ENCODE data around the gene CSF2RB.

CSF2RB gene

GRCh38 chr22:36925388-36926290 lies 12.2 kb downstream of the CSF2RB start:
- Histone ChIP-seq H3K9me3 (ENCODE audit: control insufficient read depth, low read length) (no peaks in the 10 kb centered on the region), H3K36me3 (ENCODE audit: control insufficient read depth, insufficient read depth, low read length) (no peaks in the 10 kb centered on the region), H2AFZ (no peak overlapping the region), H3K27me3 (ENCODE audit: control insufficient read depth, insufficient read depth, low read length) (no peaks in the 10 kb centered on the region), H3K4me1 (no peaks in the 10 kb centered on the region), H3K9ac (no peak overlapping the region), H3K4me3 (ENCODE audit: low read depth, low read length) (no peak overlapping the region), H3K79me2 (no peaks in the 10 kb centered on the region), H3K27ac (no peak overlapping the region), H3K4me2 (ENCODE audit: low read length) (no peak overlapping the region)
- TF ChIP-seq, protein P1, sequence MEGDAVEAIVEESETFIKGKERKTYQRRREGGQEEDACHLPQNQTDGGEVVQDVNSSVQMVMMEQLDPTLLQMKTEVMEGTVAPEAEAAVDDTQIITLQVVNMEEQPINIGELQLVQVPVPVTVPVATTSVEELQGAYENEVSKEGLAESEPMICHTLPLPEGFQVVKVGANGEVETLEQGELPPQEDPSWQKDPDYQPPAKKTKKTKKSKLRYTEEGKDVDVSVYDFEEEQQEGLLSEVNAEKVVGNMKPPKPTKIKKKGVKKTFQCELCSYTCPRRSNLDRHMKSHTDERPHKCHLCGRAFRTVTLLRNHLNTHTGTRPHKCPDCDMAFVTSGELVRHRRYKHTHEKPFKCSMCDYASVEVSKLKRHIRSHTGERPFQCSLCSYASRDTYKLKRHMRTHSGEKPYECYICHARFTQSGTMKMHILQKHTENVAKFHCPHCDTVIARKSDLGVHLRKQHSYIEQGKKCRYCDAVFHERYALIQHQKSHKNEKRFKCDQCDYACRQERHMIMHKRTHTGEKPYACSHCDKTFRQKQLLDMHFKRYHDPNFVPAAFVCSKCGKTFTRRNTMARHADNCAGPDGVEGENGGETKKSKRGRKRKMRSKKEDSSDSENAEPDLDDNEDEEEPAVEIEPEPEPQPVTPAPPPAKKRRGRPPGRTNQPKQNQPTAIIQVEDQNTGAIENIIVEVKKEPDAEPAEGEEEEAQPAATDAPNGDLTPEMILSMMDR (IDR thresholded peaks at IDR 0.05), result no peak

DNA sequence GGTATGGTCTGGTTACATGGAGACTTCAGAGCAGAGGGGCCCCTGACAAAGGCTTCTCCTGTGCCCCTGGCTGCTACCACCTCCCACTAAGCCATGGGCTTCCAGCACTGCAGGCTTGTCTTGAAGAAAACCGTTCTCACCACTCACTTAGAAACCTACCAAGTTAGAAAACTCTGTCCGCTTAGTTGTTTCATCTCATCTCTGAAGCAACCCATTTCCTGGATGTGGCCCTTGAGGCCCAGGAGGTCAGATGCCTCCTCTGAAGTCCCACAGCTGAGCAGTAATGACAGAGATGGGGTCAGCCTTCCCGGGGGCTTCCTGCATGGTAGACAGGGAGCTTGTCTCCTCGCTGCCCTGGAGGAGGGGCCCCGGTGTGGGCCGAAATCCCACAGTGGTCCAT lies 12.9 kb downstream of the CSF2RB start:
- no peaks in the 10 kb centered on the region for H3K9me3 ChIP-seq (ENCODE audit: control insufficient read depth, low read length)

DNA sequence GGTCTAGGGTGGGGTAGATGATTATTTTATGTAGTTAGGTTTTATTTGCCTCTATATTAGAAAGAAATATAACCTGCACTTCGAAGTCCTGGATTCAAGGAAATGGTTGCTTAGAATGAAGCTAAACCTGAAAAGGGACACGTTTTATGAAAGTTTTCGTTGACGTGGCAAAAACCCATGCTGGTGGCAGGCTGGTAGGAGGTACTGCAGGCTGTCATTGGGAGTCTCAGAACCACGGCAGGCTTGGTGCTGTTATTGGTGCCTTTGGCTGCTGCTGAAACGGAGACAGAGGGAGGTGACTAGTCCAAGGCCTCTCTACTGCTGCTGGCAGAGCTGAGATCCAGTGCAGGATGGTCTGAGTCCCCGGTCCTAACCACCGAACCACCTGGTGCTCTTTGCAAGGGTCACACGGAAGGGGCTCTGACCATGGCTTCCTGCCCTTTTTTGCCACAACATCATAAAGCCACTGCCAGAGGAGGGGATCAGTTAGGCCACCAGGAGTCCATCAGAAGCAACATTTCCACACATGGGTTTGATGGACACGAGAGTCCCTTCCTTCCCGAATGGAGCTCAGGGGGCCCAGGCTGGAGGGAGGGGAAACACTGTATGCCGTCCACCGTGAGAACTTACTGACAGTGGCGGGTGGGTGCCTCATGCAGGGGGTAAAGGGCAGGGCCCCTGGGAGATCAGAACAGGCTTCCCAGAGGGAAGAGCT lies 13.4 kb downstream of the CSF2RB start:
- Histone ChIP-seq H3K4me2 (ENCODE audit: low read length) (no peak overlapping the region), H3K4me3 (ENCODE audit: low read depth, low read length) (no peak overlapping the region), H2AFZ (no peak overlapping the region), H3K79me2 (no peaks in the 10 kb centered on the region), H3K9me3 (ENCODE audit: control insufficient read depth, low read length) (no peaks in the 10 kb centered on the region), H3K27me3 (ENCODE audit: control insufficient read depth, insufficient read depth, low read length) (no peaks in the 10 kb centered on the region), H3K4me1 (no peaks in the 10 kb centered on the region), H3K36me3 (ENCODE audit: control insufficient read depth, insufficient read depth, low read length) (no peaks in the 10 kb centered on the region), H3K9ac (no peak overlapping the region), H3K27ac (no peak overlapping the region)
- TF ChIP-seq, protein P1 (IDR thresholded peaks at IDR 0.05), result no peak

More for the DNA sequence above, 12.9 kb downstream of the CSF2RB start:
- no peaks in the 10 kb centered on the region for H3K4me1 ChIP-seq
- no peak overlapping the region for H3K9ac ChIP-seq
- no peaks in the 10 kb centered on the region for H3K36me3 ChIP-seq (ENCODE audit: control insufficient read depth, insufficient read depth, low read length)
- no peak overlapping the region for H2AFZ ChIP-seq
- H3K4me3 ChIP-seq (ENCODE audit: low read depth, low read length), result no peak overlapping the region
- H3K27me3 ChIP-seq (ENCODE audit: control insufficient read depth, insufficient read depth, low read length), result no peaks in the 10 kb centered on the region
- TF ChIP-seq, protein P1 (IDR thresholded peaks at IDR 0.05), result no peak
- H3K27ac ChIP-seq, result no peak overlapping the region
- no peaks in the 10 kb centered on the region for H3K79me2 ChIP-seq
- H3K4me2 ChIP-seq (ENCODE audit: low read length), result no peak overlapping the region

DNA sequence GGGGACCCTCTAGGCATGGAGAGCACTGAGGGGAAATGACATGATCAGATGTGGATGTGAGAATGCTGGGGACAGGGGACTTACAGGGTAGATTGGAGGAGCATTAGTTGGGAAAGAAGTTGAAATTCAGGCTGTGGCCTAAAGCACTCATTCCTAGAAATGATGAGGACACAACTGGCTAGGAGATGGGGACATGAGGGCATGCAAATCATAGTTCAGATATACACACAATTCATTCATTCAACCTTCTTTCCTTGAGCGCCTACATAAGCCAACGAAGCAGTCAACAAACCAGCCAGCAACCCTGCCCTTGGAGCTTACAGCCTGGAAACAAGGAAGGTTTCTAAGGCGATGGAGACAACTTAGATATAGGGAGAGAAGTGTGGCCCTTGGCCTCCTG lies 14.2 kb downstream of the CSF2RB start:
- TF ChIP-seq, protein P1 (IDR thresholded peaks at IDR 0.05), result no peak
- H3K36me3 ChIP-seq (ENCODE audit: control insufficient read depth, insufficient read depth, low read length), result no peaks in the 10 kb centered on the region
- no peaks in the 10 kb centered on the region for H3K27me3 ChIP-seq (ENCODE audit: control insufficient read depth, insufficient read depth, low read length)
- H3K4me3 ChIP-seq (ENCODE audit: low read depth, low read length), result no peak overlapping the region
- no peaks in the 10 kb centered on the region for H3K9me3 ChIP-seq (ENCODE audit: control insufficient read depth, low read length)
- no peaks in the 10 kb centered on the region for H3K79me2 ChIP-seq
- H2AFZ ChIP-seq, result no peak overlapping the region
- no peak overlapping the region for H3K27ac ChIP-seq
- no peak overlapping the region for H3K9ac ChIP-seq
- H3K4me2 ChIP-seq (ENCODE audit: low read length), result no peak overlapping the region
- no peaks in the 10 kb centered on the region for H3K4me1 ChIP-seq
